Activated CD4-positive, alpha-beta T cell treated with anti-CD3 and anti-CD28 coated beads for 1 hour (primary cell): ENCODE measurements around the gene GAB3.
"Not testable (repeated sequence)": the region's sequence is repeated elsewhere in the genome, so short reads cannot be mapped to it uniquely, and the experiment has no call there.

Source experiments
- DNase-seq: peaks from one replicate; pipeline ENCODE4 v3.0.0-alpha.2; 2020

The GAB3 gene

GRCh38 chrX:154654925-154655324 lies 96.0 kb downstream of the GAB3 start:
- DNase-seq = no peak

- no peak for DNase-seq
Observed at GRCh38 chrX:154654372-154654771, 96.5 kb downstream of the GAB3 start.

DNA sequence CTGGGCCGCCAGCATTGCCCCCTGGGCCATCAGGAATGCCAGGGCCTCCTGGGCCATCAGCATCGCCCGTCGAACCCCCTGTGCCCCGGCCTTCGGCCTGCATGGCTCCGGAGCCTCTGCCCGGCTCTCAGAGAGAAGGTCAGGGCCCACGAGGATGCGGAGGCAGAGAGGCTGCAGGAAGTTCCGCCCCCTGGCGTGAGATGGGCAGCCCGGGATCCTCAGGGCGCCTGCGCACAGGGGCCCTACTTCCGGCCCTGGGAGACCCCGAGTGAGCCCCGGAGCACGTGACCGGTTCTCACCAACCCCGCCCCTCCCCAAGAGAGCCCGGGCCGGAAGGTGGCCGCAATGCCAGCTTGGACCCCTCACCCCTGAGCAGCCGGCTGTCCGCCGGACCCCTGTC lies 97.5 kb downstream of the GAB3 start, which contains the start of gene CTAG2:
CTAG2 (minus strand) TSS at position 167 of the 400 bp plus-strand sequence; CDS start at position 103, 64 bp downstream.
- DNase-seq = not testable (repeated sequence)

GRCh38 chrX:154653048-154653401 lies 97.9 kb downstream of the GAB3 start:
- no peak for DNase-seq

DNA sequence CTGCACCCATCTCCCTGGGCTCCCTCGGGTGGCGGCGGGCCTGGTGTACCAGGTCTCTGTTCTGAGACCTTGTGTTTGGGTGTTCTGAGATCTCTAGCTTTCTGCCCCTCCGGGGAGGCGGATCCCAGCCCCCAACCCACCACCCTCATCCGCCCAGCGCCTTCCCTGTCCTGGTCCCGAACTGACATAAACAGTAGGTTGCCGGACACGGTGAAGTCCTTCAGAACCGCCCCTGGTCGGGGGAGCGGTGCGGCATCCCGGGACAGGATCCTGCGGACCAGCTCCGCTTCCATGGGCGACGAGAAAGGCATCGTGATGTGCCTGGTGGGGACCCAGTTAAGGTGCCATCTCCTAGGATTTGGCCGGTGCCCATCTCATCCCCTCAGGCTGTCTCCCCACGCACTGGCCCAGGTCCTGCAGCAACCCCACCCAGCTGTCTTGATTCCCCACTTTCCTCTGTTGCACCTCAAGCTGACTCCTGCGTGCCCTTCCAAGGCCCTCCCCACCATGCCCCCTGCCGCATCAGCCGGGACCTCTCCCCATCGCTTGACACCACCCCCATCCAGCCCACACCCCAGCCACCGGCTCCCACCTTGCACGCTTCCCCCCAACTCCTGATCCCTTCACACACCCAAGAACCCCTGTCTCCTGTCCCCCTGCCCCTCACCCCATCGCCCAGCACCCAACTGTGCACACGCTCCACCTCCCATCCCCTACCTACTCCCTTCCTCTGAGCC lies 98.4 kb downstream of the GAB3 start:
- DNase-seq = no peak

GRCh38 chrX:154650221-154650510 lies 100.7 kb downstream of the GAB3 start:
- DNase-seq = no peak

GRCh38 chrX:154649503-154650220 lies 101.2 kb downstream of the GAB3 start:
- no peak for DNase-seq

DNA sequence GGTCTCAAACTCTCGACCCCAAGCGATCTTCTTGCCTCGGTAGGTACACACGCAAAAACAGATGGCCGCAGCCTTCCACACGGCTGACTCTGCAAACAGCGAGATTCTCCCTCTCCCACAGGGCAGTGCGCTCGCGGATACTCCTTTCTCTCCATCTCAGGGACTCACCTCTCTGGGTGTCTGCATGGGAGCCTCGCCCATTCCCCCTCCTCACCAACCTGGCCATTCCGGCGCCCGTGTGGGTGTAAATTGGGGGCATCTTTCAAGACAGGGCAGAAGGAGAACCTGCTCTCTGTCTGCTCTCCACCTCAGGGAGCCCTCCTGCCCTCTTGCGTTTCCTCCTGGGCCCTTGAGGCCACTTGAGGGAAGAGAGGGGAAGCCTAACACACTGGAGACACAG lies 101.9 kb downstream of the GAB3 start:
- DNase-seq = no peak

DNA sequence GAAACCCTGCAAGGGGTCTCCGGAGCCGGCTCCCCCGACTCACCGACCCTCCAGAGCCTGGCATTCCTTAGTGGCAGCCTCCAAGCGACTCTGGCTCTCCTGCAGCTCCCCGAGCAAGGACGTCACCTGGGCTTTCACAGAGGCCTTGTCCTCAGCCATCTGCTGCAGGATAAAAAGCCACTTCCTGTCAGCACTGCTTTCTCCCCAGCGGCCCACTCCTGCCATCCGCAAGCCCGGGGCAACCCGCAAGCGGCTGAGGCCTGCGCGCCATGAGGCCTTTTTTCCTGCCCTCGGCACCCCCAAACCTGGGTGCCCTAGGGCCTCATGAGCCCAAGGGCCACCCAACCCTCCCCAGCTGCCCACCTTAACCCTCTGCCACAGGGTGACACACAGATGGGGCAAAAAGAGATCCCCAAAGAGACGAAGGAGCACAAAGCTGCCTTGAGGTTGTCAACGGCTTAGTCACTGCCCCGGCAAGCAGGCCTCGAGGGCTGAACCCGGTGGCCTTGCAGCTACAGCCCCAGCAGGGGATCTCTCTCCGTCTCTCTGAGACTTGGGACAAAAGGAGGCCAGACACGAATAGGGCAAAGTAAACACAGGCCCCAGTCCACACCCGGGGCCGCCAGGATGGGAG lies 105.0 kb downstream of the GAB3 start:
- not testable (repeated sequence) for DNase-seq

- not testable (repeated sequence) for DNase-seq
Observed at GRCh38 chrX:154643708-154644107, 107.2 kb downstream of the GAB3 start.

GRCh38 chrX:154641740-154642139 lies 109.1 kb downstream of the GAB3 start:
- DNase-seq = not testable (repeated sequence)

DNA sequence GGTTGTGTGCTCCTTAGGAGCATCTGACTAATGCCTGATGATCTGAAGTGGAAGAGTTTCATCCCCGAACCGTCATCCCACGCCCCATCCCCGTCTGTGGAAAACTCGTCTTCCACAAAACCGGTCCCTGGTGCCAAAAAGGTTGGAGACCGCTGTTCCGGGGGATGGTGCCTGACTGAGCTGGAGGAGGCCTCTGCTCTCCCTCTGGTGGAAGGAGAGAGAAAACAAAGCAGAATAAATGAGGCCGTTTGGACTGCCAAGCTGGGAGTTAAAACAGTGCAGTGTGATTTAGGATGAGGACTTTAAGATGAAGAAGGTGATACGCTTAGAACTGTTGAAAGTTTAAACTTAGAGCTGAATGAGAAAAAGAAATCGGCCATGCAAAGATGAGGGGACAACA lies 117.2 kb downstream of the GAB3 start:
- not testable (repeated sequence) for DNase-seq

- DNase-seq = not testable (repeated sequence)
Observed at GRCh38 chrX:154630949-154631348, 119.9 kb downstream of the GAB3 start.

DNA sequence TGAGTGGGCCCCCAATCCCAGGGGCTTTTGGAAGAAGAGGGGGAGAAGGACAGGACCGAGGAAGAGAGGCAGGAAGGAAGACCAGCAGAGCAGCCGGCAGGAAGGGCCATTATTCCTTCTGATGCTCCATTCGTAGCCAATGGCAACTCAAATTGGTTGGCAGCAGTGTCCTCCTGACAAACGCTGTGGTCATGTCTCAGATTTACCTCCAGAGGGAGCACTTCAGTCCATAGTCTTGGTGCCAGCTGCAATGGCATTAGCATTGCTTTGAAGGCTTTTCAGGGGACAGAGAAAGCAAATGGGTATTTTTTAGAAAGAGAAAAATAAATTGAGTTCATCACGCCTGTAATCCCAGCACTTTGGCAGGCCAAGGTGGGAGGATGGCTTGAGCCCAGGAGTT lies 121.9 kb downstream of the GAB3 start:
- not testable (repeated sequence) for DNase-seq
